Astrocyte (in vitro differentiated cells and primary cell): ENCODE data around the gene SELL. TPM values are rescaled to one million over a fixed set of nuclear protein-coding genes. Genes with fewer than 3 reads are reported as not detected.
"Not testable (repeated sequence)": the region's sequence is repeated elsewhere in the genome, so short reads cannot be mapped to it uniquely, and the experiment has no call there.

ENCODE experiments used
- DNase-seq: peaks from one replicate; pipeline ENCODE4 v3.0.0-alpha.2; 2010; ENCODE audit warnings: low read depth
- FAIRE-seq: peaks from 2 replicates; lab custom pipeline; 2011; peaks lifted over from hg19 to GRCh38; lab: Jason Lieb, UNC
- H2AFZ ChIP-seq: 2 replicates; pipeline ENCODE4 v1.6.0; 2012; ENCODE audit warnings: low read depth, low read length, inconsistent platforms
- H3K27ac ChIP-seq: 2 replicates; pipeline ENCODE4 v1.5.1; 2011; ENCODE audit warnings: low read depth, low read length, inconsistent platforms
- H3K27me3 ChIP-seq: 2 replicates; pipeline ENCODE4 v1.6.0; 2011; ENCODE audit warnings: low read length, inconsistent platforms; ENCODE audit not compliant: insufficient read depth
- H3K36me3 ChIP-seq: 2 replicates; pipeline ENCODE4 v1.5.1; 2011; ENCODE audit warnings: low read length, inconsistent platforms; ENCODE audit not compliant: insufficient read depth
- H3K4me1 ChIP-seq: 2 replicates; pipeline ENCODE4 v1.5.1; 2011; ENCODE audit warnings: low read length, inconsistent platforms; ENCODE audit not compliant: insufficient read depth
- H3K4me2 ChIP-seq: 2 replicates; pipeline ENCODE4 v1.6.0; 2012; ENCODE audit warnings: low read length, inconsistent platforms
- H3K4me3 ChIP-seq: 2 replicates; pipeline ENCODE4 v1.5.1; 2011; ENCODE audit warnings: low read depth, mild to moderate bottlenecking, low read length, inconsistent platforms; ENCODE audit not compliant: insufficient read depth
- H3K79me2 ChIP-seq: 2 replicates; pipeline ENCODE4 v1.6.0; 2012; ENCODE audit warnings: mild to moderate bottlenecking, low read length, inconsistent platforms; ENCODE audit not compliant: insufficient read depth
- H3K9ac ChIP-seq: 2 replicates; pipeline ENCODE4 v1.6.0; 2012; ENCODE audit warnings: mild to moderate bottlenecking, low read length, inconsistent platforms
- H3K9me3 ChIP-seq: 2 replicates; pipeline ENCODE4 v1.5.1; 2012; ENCODE audit warnings: low read depth, mild to moderate bottlenecking, low read length, inconsistent platforms; ENCODE audit not compliant: insufficient read depth
- H4K20me1 ChIP-seq: 2 replicates; pipeline ENCODE4 v1.6.0; 2012; ENCODE audit warnings: low read length, inconsistent platforms; ENCODE audit not compliant: insufficient read depth
- H3K27ac Mint-ChIP-seq: one replicate; pipeline ENCODE4 v1.8.0; 2021; ENCODE audit warnings: mild to moderate bottlenecking, mixed read lengths; ENCODE audit not compliant: unreplicated experiment
- H3K27me3 Mint-ChIP-seq: one replicate; pipeline ENCODE4 v1.8.0; 2021; ENCODE audit warnings: low read depth, mixed read lengths; ENCODE audit not compliant: unreplicated experiment
- H3K36me3 Mint-ChIP-seq: one replicate; pipeline ENCODE4 v1.8.0; 2021; ENCODE audit warnings: low read depth, mixed read lengths; ENCODE audit not compliant: unreplicated experiment
- H3K4me1 Mint-ChIP-seq: one replicate; pipeline ENCODE4 v1.8.0; 2021; ENCODE audit warnings: low read depth, mixed read lengths; ENCODE audit not compliant: unreplicated experiment
- H3K4me3 Mint-ChIP-seq: one replicate; pipeline ENCODE4 v1.8.0; 2021; ENCODE audit warnings: mild to moderate bottlenecking, moderate library complexity, mixed read lengths; ENCODE audit not compliant: unreplicated experiment
- H3K9me3 Mint-ChIP-seq: one replicate; pipeline ENCODE4 v1.8.0; 2021; ENCODE audit warnings: mild to moderate bottlenecking, mixed read lengths; ENCODE audit not compliant: unreplicated experiment
- CTCF ChIP-seq: IDR thresholded peaks from 2 replicates; pipeline ENCODE4 v1.5.1; 2011; ENCODE audit warnings: low read depth, mild to moderate bottlenecking, inconsistent platforms, low read length, moderate library complexity; ENCODE audit not compliant: insufficient read depth
- EZH2 ChIP-seq: IDR thresholded peaks from 2 replicates; pipeline ENCODE4 v1.6.1; 2012; ENCODE audit warnings: mild to moderate bottlenecking, low read length, inconsistent platforms; ENCODE audit not compliant: insufficient read depth
- total RNA-seq: library from RNA; stranded (reverse); gene quantifications from 2 replicates; pipeline ENCODE4 v1.2.1, GENCODE V29; 2021

SELL gene
- total RNA-seq, 1 donor from 2014 or later = 0.54 TPM

GRCh38 chr1:169670836-169671235 lies 40.6 kb downstream of the SELL start:
- Histone ChIP-seq H3K4me3 (no peak overlapping the region), H3K4me1 (no peaks in the 10 kb centered on the region), H4K20me1 (no peaks in the 10 kb centered on the region), H3K9me3 (peaks cover 4% of the 10 kb centered on the region), H3K9ac (no peak overlapping the region), H3K79me2 (no peaks in the 10 kb centered on the region), H3K27ac (no peak overlapping the region), H3K4me2 (no peak overlapping the region), H2AFZ (no peak overlapping the region), H3K27me3 (no peaks in the 10 kb centered on the region), H3K36me3 (no peaks in the 10 kb centered on the region)
- Mint-ChIP-seq H3K27ac (no peak overlapping the region), H3K9me3 (no peaks in the 10 kb centered on the region), H3K4me1 (peaks cover 1% of the 10 kb centered on the region), H3K36me3 (no peaks in the 10 kb centered on the region), H3K4me3 (no peak overlapping the region), H3K27me3 (peaks cover 9% of the 10 kb centered on the region)
- TF ChIP-seq CTCF (no peak), EZH2 (no peak)
- DNase-seq (no peak), FAIRE-seq (no peak)

- not testable (repeated sequence) for H3K9ac ChIP-seq, H3K4me1 Mint-ChIP-seq, H3K9me3 Mint-ChIP-seq, H3K4me1 ChIP-seq, H2AFZ ChIP-seq, H3K27ac Mint-ChIP-seq, H3K27me3 ChIP-seq, H3K9me3 ChIP-seq, FAIRE-seq, H3K79me2 ChIP-seq, H3K4me2 ChIP-seq, DNase-seq, H3K27ac ChIP-seq, H3K4me3 ChIP-seq, H3K36me3 ChIP-seq, H4K20me1 ChIP-seq, H3K4me3 Mint-ChIP-seq, H3K27me3 Mint-ChIP-seq, H3K36me3 Mint-ChIP-seq
These were observed 41.2 kb downstream of the SELL start for GRCh38 chr1:169670244-169670643.

GRCh38 chr1:169667699-169668596 lies 43.5 kb downstream of the SELL start:
- not testable (repeated sequence) for H3K9ac ChIP-seq, H3K9me3 ChIP-seq, FAIRE-seq, H3K27ac ChIP-seq, H3K36me3 ChIP-seq, H3K4me1 ChIP-seq, H3K4me1 Mint-ChIP-seq, H3K79me2 ChIP-seq, H2AFZ ChIP-seq, H3K27ac Mint-ChIP-seq, H3K4me3 ChIP-seq, H4K20me1 ChIP-seq, H3K4me3 Mint-ChIP-seq, H3K9me3 Mint-ChIP-seq, DNase-seq, H3K36me3 Mint-ChIP-seq, H3K4me2 ChIP-seq, H3K27me3 ChIP-seq
- peaks cover 11% of the 10 kb centered on the region for H3K27me3 Mint-ChIP-seq

- H4K20me1 ChIP-seq, H3K27me3 ChIP-seq, H3K4me3 Mint-ChIP-seq, H3K27ac ChIP-seq, H3K36me3 ChIP-seq, H3K4me1 ChIP-seq, H3K9me3 Mint-ChIP-seq, H3K79me2 ChIP-seq, H3K4me3 ChIP-seq, FAIRE-seq, H3K27me3 Mint-ChIP-seq, H3K9ac ChIP-seq, H3K36me3 Mint-ChIP-seq, H3K4me2 ChIP-seq, H2AFZ ChIP-seq, H3K27ac Mint-ChIP-seq, H3K4me1 Mint-ChIP-seq, DNase-seq, H3K9me3 ChIP-seq: not testable (repeated sequence)
These were observed 44.2 kb downstream of the SELL start for GRCh38 chr1:169667227-169667639.

- H3K27ac Mint-ChIP-seq = not testable (repeated sequence)
These were observed 48.7 kb downstream of the SELL start for GRCh38 chr1:169662680-169663079.

More at GRCh38 chr1:169662680-169663079, 48.7 kb downstream of the SELL start:
- DNase-seq, H3K27ac ChIP-seq, H3K36me3 Mint-ChIP-seq, FAIRE-seq, H3K27me3 Mint-ChIP-seq, H3K9me3 ChIP-seq, H3K4me3 ChIP-seq, H3K9me3 Mint-ChIP-seq, H3K36me3 ChIP-seq, H3K79me2 ChIP-seq, H3K4me2 ChIP-seq, H3K4me1 ChIP-seq, H3K4me3 Mint-ChIP-seq, H3K27me3 ChIP-seq, H3K9ac ChIP-seq, H3K4me1 Mint-ChIP-seq, H2AFZ ChIP-seq, H4K20me1 ChIP-seq: not testable (repeated sequence)
